ENCODE results near the gene SLC9A5. TPM values are rescaled to one million over a fixed set of nuclear protein-coding genes. Genes with fewer than 3 reads are reported as not detected.

The SLC9A5 gene
- total and polyA plus RNA-seq, 4 donors = 0.05 to 0.25 (median 0.09) TPM; not detected in 1

DNA sequence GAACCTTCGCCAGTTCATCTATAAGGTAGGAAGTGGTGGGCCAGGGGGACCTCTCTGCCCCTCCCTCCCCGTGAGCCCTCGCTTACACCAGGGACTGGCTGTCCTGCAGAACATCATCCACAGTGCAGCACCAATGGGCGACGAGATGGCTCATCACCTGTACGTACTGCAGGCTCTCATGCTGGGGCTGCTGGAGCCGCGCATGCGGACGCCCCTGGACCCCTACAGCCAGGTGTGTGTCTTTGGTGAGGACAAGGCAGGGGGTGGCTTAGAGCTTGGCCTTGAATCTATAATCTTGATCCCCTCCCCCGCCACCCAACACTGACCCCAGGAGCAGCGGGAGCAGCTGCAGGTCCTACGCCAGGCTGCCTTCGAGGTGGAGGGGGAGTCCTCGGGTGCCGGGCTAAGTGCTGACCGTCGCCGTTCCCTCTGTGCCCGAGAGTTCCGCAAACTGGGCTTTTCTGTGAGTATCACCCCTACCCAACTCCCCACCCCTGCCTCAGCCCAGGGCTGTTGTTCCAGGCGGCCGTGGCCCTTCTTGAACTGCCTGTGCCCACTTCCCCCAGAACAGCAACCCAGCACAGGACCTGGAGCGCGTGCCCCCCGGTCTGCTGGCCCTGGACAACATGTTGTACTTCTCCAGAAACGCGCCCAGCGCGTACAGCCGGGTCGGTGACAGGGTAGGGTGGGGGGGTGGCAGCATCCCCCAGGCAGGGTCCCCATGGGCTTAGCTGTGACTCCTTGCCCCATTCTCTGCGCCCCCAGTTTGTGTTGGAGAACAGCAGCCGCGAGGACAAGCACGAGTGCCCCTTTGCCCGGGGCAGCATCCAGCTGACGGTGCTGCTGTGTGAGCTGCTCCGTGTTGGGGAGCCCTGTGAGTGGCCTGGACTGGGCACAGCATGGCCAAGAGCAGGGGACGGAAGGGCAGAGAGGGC lies 47.1 kb upstream of the SLC9A5 start:
- no peak overlapping the region for H3K9ac ChIP-seq (ENCODE audit: low read depth in 1 of 2, low read length in 2 of 2)
- no peak overlapping the region for H3K27ac ChIP-seq (ENCODE audit: low read depth in 1 of 2, low read length in 2 of 2)
- H3K27me3 ChIP-seq (ENCODE audit: control insufficient read depth in 4 of 4, insufficient read depth in 4 of 4, low read length in 3 of 4) = no peaks in the 10 kb centered on the region
- WGBS = 96% methylated on average over 40 of the region's 40 CpGs
- H3K4me3 ChIP-seq (ENCODE audit: low read depth in 1 of 3, low read length in 3 of 3) = no peak overlapping the region
- DNase-seq (ENCODE audit: low spot score) = no peak
- H3K9me3 ChIP-seq (ENCODE audit: control insufficient read depth in 4 of 4, low read length in 3 of 4) = no peaks in the 10 kb centered on the region
- H3K4me1 ChIP-seq (ENCODE audit: control insufficient read depth in 4 of 4, insufficient read depth in 4 of 4, low read length in 3 of 4) = peaks cover 2 to 19% (median 8%) of the 10 kb centered on the region in 4 donors
- no peak for TF ChIP-seq JUND (IDR thresholded peaks at IDR 0.05)
- TF ChIP-seq HNF4A (conservative IDR thresholded peaks at IDR 0.05) = no peak
- TF ChIP-seq RXRA (IDR thresholded peaks at IDR 0.05) = no peak
- TF ChIP-seq HNF4G (IDR thresholded peaks at IDR 0.05) = no peak
- TF ChIP-seq YY1 (IDR thresholded peaks at IDR 0.05) = no peak
- TF ChIP-seq RAD21 (IDR thresholded peaks at IDR 0.05) = no peak
- TF ChIP-seq, protein P1, sequence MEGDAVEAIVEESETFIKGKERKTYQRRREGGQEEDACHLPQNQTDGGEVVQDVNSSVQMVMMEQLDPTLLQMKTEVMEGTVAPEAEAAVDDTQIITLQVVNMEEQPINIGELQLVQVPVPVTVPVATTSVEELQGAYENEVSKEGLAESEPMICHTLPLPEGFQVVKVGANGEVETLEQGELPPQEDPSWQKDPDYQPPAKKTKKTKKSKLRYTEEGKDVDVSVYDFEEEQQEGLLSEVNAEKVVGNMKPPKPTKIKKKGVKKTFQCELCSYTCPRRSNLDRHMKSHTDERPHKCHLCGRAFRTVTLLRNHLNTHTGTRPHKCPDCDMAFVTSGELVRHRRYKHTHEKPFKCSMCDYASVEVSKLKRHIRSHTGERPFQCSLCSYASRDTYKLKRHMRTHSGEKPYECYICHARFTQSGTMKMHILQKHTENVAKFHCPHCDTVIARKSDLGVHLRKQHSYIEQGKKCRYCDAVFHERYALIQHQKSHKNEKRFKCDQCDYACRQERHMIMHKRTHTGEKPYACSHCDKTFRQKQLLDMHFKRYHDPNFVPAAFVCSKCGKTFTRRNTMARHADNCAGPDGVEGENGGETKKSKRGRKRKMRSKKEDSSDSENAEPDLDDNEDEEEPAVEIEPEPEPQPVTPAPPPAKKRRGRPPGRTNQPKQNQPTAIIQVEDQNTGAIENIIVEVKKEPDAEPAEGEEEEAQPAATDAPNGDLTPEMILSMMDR (IDR thresholded peaks at IDR 0.05; ENCODE audit: low read depth, low read length, missing input control) = no peak
- TF ChIP-seq, protein P2, sequence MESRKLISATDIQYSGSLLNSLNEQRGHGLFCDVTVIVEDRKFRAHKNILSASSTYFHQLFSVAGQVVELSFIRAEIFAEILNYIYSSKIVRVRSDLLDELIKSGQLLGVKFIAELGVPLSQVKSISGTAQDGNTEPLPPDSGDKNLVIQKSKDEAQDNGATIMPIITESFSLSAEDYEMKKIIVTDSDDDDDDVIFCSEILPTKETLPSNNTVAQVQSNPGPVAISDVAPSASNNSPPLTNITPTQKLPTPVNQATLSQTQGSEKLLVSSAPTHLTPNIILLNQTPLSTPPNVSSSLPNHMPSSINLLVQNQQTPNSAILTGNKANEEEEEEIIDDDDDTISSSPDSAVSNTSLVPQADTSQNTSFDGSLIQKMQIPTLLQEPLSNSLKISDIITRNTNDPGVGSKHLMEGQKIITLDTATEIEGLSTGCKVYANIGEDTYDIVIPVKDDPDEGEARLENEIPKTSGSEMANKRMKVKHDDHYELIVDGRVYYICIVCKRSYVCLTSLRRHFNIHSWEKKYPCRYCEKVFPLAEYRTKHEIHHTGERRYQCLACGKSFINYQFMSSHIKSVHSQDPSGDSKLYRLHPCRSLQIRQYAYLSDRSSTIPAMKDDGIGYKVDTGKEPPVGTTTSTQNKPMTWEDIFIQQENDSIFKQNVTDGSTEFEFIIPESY (IDR thresholded peaks at IDR 0.05) = no peak
- no peak for TF ChIP-seq FOXA2 (IDR thresholded peaks at IDR 0.05)
- no peak for TF ChIP-seq GABPA (IDR thresholded peaks at IDR 0.05 in 1 of 2, conservative IDR thresholded peaks at IDR 0.05 in 1 of 2)
- peaks cover 3 to 43% (median 15%) of the 10 kb centered on the region in 4 donors for H3K36me3 ChIP-seq (ENCODE audit: control insufficient read depth in 4 of 4, insufficient read depth in 3 of 4, low read depth in 1 of 4, low read length in 3 of 4)

- H3K4me3 ChIP-seq (ENCODE audit: low read depth in 1 of 3, low read length in 3 of 3) = no peak overlapping the region
- H3K27me3 ChIP-seq (ENCODE audit: control insufficient read depth in 4 of 4, insufficient read depth in 4 of 4, low read length in 3 of 4) = no peaks in the 10 kb centered on the region
- 97% methylated on average over 12 of the region's 12 CpGs for WGBS
- H3K4me1 ChIP-seq (ENCODE audit: control insufficient read depth in 4 of 4, insufficient read depth in 4 of 4, low read length in 3 of 4) = peaks cover 2 to 19% (median 8%) of the 10 kb centered on the region in 4 donors
- peaks cover 2 to 35% (median 11%) of the 10 kb centered on the region in 4 donors for H3K36me3 ChIP-seq (ENCODE audit: control insufficient read depth in 4 of 4, insufficient read depth in 3 of 4, low read depth in 1 of 4, low read length in 3 of 4)
- H3K27ac ChIP-seq (ENCODE audit: low read depth in 1 of 2, low read length in 2 of 2) = no peak overlapping the region
- H3K9me3 ChIP-seq (ENCODE audit: control insufficient read depth in 4 of 4, low read length in 3 of 4) = no peaks in the 10 kb centered on the region
- TF ChIP-seq GABPA (IDR thresholded peaks at IDR 0.05 in 1 of 2, conservative IDR thresholded peaks at IDR 0.05 in 1 of 2) (no peak), SP1 (IDR thresholded peaks at IDR 0.05) (no peak), MAX (IDR thresholded peaks at IDR 0.05) (no peak), YY1 (IDR thresholded peaks at IDR 0.05) (no peak), REST (IDR thresholded peaks at IDR 0.05) (no peak)
- no peak overlapping the region for H3K9ac ChIP-seq (ENCODE audit: low read depth in 1 of 2, low read length in 2 of 2)
- no peak for DNase-seq (ENCODE audit: low spot score)
These were observed 46.4 kb upstream of the SLC9A5 start for GRCh38 chr16:67202426-67202825.
